H9 (cell line): Measurements from ENCODE around the gene CDKL1. TPM values are rescaled to one million over a fixed set of nuclear protein-coding genes. Genes with fewer than 3 reads are reported as not detected.

ENCODE experiments used
- DNase-seq: peaks from one replicate; pipeline ENCODE4 v3.0.0-alpha.2; 2017
- H2AFZ ChIP-seq: one replicate; pipeline ENCODE4 v1.6.1; 2013; ENCODE audit warnings: mild to moderate bottlenecking, low read length, control low read depth, moderate library complexity
- H2AK5ac ChIP-seq: 2 replicates; pipeline ENCODE4 v1.6.1; 2013; ENCODE audit warnings: low read length, control low read depth, mixed read lengths; ENCODE audit not compliant: insufficient read length
- H2BK120ac ChIP-seq: one replicate; pipeline ENCODE4 v1.6.1; 2013; ENCODE audit warnings: low read depth, mild to moderate bottlenecking, low read length, control low read depth, inconsistent platforms; ENCODE audit not compliant: poor library complexity, severe bottlenecking
- H2BK12ac ChIP-seq: 2 replicates; pipeline ENCODE4 v1.6.1; 2013; ENCODE audit warnings: low read length, control low read depth, mixed read lengths, low read depth; ENCODE audit not compliant: insufficient read length
- H2BK15ac ChIP-seq: 2 replicates; pipeline ENCODE4 v1.6.1; 2013; ENCODE audit warnings: low read depth, low read length, control low read depth
- H2BK20ac ChIP-seq: one replicate; pipeline ENCODE4 v1.6.1; 2013; ENCODE audit warnings: low read depth, mild to moderate bottlenecking, low read length, control low read depth, inconsistent platforms; ENCODE audit not compliant: poor library complexity, severe bottlenecking
- H2BK5ac ChIP-seq: 2 replicates; pipeline ENCODE4 v1.6.1; 2013; ENCODE audit warnings: low read length, control low read depth, mixed read lengths; ENCODE audit not compliant: insufficient read length
- H3K14ac ChIP-seq: 2 replicates; pipeline ENCODE4 v1.6.1; 2013; ENCODE audit warnings: low read length, control low read depth; ENCODE audit not compliant: insufficient read depth
- H3K18ac ChIP-seq: 2 replicates; pipeline ENCODE4 v1.6.1; 2013; ENCODE audit warnings: low read depth, mild to moderate bottlenecking, mixed read lengths, low read length, control low read depth; ENCODE audit not compliant: insufficient read length
- H3K23ac ChIP-seq: 2 replicates; pipeline ENCODE4 v1.6.1; 2013; ENCODE audit warnings: low read length, control low read depth, mixed read lengths, low read depth; ENCODE audit not compliant: insufficient read length
- H3K23me2 ChIP-seq: 2 replicates; pipeline ENCODE4 v1.6.1; 2013; ENCODE audit warnings: low read depth, mild to moderate bottlenecking, mixed read lengths, low read length, control low read depth; ENCODE audit not compliant: insufficient read length, poor library complexity, severe bottlenecking
- H3K27ac ChIP-seq: 2 replicates; pipeline ENCODE4 v1.5.1; 2013; ENCODE audit warnings: low read length, control low read depth, mixed read lengths, low read depth; ENCODE audit not compliant: insufficient read length
- H3K27me3 ChIP-seq: 2 replicates; pipeline ENCODE4 v1.6.1; 2013; ENCODE audit warnings: low read length, control low read depth, inconsistent platforms; ENCODE audit not compliant: insufficient read depth
- H3K4ac ChIP-seq: 2 replicates; pipeline ENCODE4 v1.6.1; 2013; ENCODE audit warnings: low read depth, mild to moderate bottlenecking, control low read depth, inconsistent platforms, low read length, moderate library complexity
- H3K4me1 ChIP-seq: 2 replicates; pipeline ENCODE4 v1.6.1; 2013; ENCODE audit warnings: low read length, control low read depth, inconsistent platforms; ENCODE audit not compliant: insufficient read depth
- H3K4me2 ChIP-seq: 2 replicates; pipeline ENCODE4 v1.6.1; 2013; ENCODE audit warnings: low read length, control low read depth, mixed read lengths; ENCODE audit not compliant: insufficient read length, insufficient read depth
- H3K56ac ChIP-seq: 2 replicates; pipeline ENCODE4 v1.6.1; 2013; ENCODE audit warnings: low read depth, mild to moderate bottlenecking, mixed read lengths, low read length, control low read depth; ENCODE audit not compliant: insufficient read length
- H3K79me1 ChIP-seq: 2 replicates; pipeline ENCODE4 v1.6.1; 2013; ENCODE audit warnings: low read depth, mild to moderate bottlenecking, moderate library complexity, low read length, control low read depth, inconsistent platforms; ENCODE audit not compliant: insufficient read depth, poor library complexity, severe bottlenecking
- H3K79me2 ChIP-seq: 2 replicates; pipeline ENCODE4 v1.6.1; 2013; ENCODE audit warnings: low read length, control low read depth, inconsistent platforms; ENCODE audit not compliant: insufficient read depth
- H3K9ac ChIP-seq: 2 replicates; pipeline ENCODE4 v1.6.1; 2013; ENCODE audit warnings: low read length, control low read depth, mixed read lengths; ENCODE audit not compliant: insufficient read length; ENCODE audit errors: extremely low read depth
- H3K9me3 ChIP-seq: one replicate; pipeline ENCODE4 v1.6.1; 2013; ENCODE audit warnings: low read depth, low read length, inconsistent platforms; ENCODE audit not compliant: control insufficient read depth
- H3T11ph ChIP-seq: one replicate; pipeline ENCODE4 v1.6.1; 2013; ENCODE audit warnings: mild to moderate bottlenecking, low read length, control low read depth, inconsistent platforms
- H4K20me1 ChIP-seq: one replicate; pipeline ENCODE4 v1.6.1; 2013; ENCODE audit not compliant: control insufficient read depth, insufficient read length, insufficient read depth
- H4K5ac ChIP-seq: 2 replicates; pipeline ENCODE4 v1.6.1; 2013; ENCODE audit warnings: low read depth, mild to moderate bottlenecking, mixed read lengths, low read length, control low read depth; ENCODE audit not compliant: insufficient read length
- H4K8ac ChIP-seq: replicated peaks from 2 replicates; pipeline ENCODE4 v1.6.1; 2013; ENCODE audit warnings: low read length, control low read depth, mixed read lengths, low read depth; ENCODE audit not compliant: insufficient read length
- H4K91ac ChIP-seq: 2 replicates; pipeline ENCODE4 v1.6.1; 2013; ENCODE audit warnings: low read depth, mild to moderate bottlenecking, moderate library complexity, mixed read lengths, low read length, control low read depth; ENCODE audit not compliant: insufficient read length
- H3K27ac Mint-ChIP-seq, 3 experiments: 2 replicates in 2 of 3; 3 replicates in 1 of 3; pipeline ENCODE4 v1.8.0; 2020 to 2021; ENCODE audit warnings: mixed read lengths in 3 of 3, mild to moderate bottlenecking in 1 of 3, moderate library complexity in 1 of 3
- H3K27me3 Mint-ChIP-seq: 2 replicates; pipeline ENCODE4 v1.8.0; 2021; ENCODE audit warnings: low read depth, mild to moderate bottlenecking, moderate library complexity, mixed read lengths
- H3K36me3 Mint-ChIP-seq, 3 experiments: 2 replicates in 2 of 3; 3 replicates in 1 of 3; pipeline ENCODE4 v1.8.0; 2020 to 2021; ENCODE audit warnings: low read depth in 3 of 3, mixed read lengths in 3 of 3; ENCODE audit not compliant: insufficient read depth in 1 of 3
- H3K4me1 Mint-ChIP-seq, 2 experiments: 2 replicates each; pipeline ENCODE4 v1.8.0; 2020; ENCODE audit warnings: mixed read lengths in 2 of 2
- H3K4me3 Mint-ChIP-seq, 2 experiments: 2 replicates in 1 of 2; 3 replicates in 1 of 2; pipeline ENCODE4 v1.8.0; 2020 to 2021; ENCODE audit warnings: mild to moderate bottlenecking in 2 of 2, mixed read lengths in 2 of 2, moderate library complexity in 1 of 2
- H3K9me3 Mint-ChIP-seq, 2 experiments: 2 replicates in 1 of 2; 3 replicates in 1 of 2; pipeline ENCODE4 v1.8.0; 2020; ENCODE audit warnings: mild to moderate bottlenecking in 2 of 2, mixed read lengths in 2 of 2, moderate library complexity in 1 of 2
- CTCF ChIP-seq: fragments of 200-600 bp; sonication (generic); conservative IDR thresholded peaks from 3 replicates; pipeline ENCODE4 v1.8.0; 2021; ENCODE audit warnings: antibody characterized with exemption, mild to moderate bottlenecking
- WGBS: extraction: QIAGEN DNeasy Blood & Tissue Kit; methylation state at CpG from one replicate; pipeline ENCODE4 v1.1.7; 2013; ENCODE audit warnings: missing lambda C conversion rate, low lambda C conversion rate, mixed read lengths; ENCODE audit not compliant: insufficient read length; ENCODE audit errors: extremely low coverage; 5-methylcytosine and 5-hydroxymethylcytosine counted together
- total RNA-seq: library from RNA; stranded (reverse); gene quantifications from 2 replicates; pipeline ENCODE4 v1.2.1, GENCODE V29; 2021

The CDKL1 gene
- total RNA-seq, 1 experiment from 2014 or later: 0.72 TPM

- Histone ChIP-seq H3K23ac (no peak overlapping the region), H3K27me3 (no peaks in the 10 kb centered on the region), H4K5ac (no peak overlapping the region), H3K4me1 (0 out of 2 replicates have a peak, but pooled peaks cover 2% of the 10 kb centered on the region), H2BK5ac (no peak overlapping the region), H3K79me1 (no peaks in the 10 kb centered on the region), H3K56ac (no peak overlapping the region), H3K9me3 (no peaks in the 10 kb centered on the region), H3T11ph (no peak overlapping the region), H2BK120ac (no peak overlapping the region), H2AK5ac (no peak overlapping the region), H3K14ac (no peak overlapping the region), H2BK12ac (no peak overlapping the region), H3K79me2 (no peaks in the 10 kb centered on the region), H3K9ac (no peak overlapping the region), H4K91ac (no peak overlapping the region), H2AFZ (no peak overlapping the region), H2BK20ac (no peak overlapping the region), H3K23me2 (no peaks in the 10 kb centered on the region), H3K18ac (no peak overlapping the region), H3K4ac (no peak overlapping the region), H4K8ac (no peak overlapping the region), H2BK15ac (no peak overlapping the region), H3K27ac (no peak overlapping the region), H4K20me1 (no peaks in the 10 kb centered on the region), H3K4me2 (no peak overlapping the region)
- no peak for DNase-seq
- TF ChIP-seq CTCF: no peak
- H3K27ac Mint-ChIP-seq: 0 out of 7 replicates have a peak overlapping the region, but pooled peaks of 1 of the 3 experiments have one; percentile 44
- H3K27me3 Mint-ChIP-seq: peaks cover 12% of the 10 kb centered on the region
- H3K9me3 Mint-ChIP-seq: peaks cover 5 to 9% of the 10 kb centered on the region in 2 experiments; a peak in 3 of 5 replicates
- H3K4me3 Mint-ChIP-seq: no peak overlapping the region
- peaks cover 0 to 6% (median 0%) of the 10 kb centered on the region in 3 experiments; a peak in 1 of 7 replicates for H3K36me3 Mint-ChIP-seq
- peaks cover 12 to 23% of the 10 kb centered on the region in 2 experiments for H3K4me1 Mint-ChIP-seq
- no CpG with 5 or more reads among the region's 1 CpG for WGBS
These were observed 6.3 kb upstream of the CDKL1 start for GRCh38 chr14:50402965-50403364.
